Aorta (tissue), 5 donors: ENCODE measurements around the gene PRSS53. TPM values are rescaled to one million over a fixed set of nuclear protein-coding genes. Genes with fewer than 3 reads are reported as not detected.

Experiments used
- ATAC-seq: fragments of 200-7000 bp; cut with Tn5 transposase; one replicate; pipeline ENCODE4 v1.9.1; 2022; ENCODE audit warnings: moderate library complexity; ENCODE audit not compliant: low FRiP score
- DNase-seq, 2 donors: peaks; one replicate each; pipeline ENCODE4 v3.0.0-alpha.2; 2020
- H3K27ac ChIP-seq, 2 donors: one replicate each; pipeline ENCODE4 v1.5.1; 2013; ENCODE audit warnings: low read length in 2 of 2, mild to moderate bottlenecking in 2 of 2, moderate library complexity in 2 of 2, control low read depth in 1 of 2, inconsistent platforms in 1 of 2, low read depth in 1 of 2
- H3K27me3 ChIP-seq, 2 donors: one replicate each; pipeline ENCODE4 v1.6.1; 2013; ENCODE audit warnings: control low read depth in 1 of 2, low read length in 1 of 2, mild to moderate bottlenecking in 1 of 2, moderate library complexity in 1 of 2; ENCODE audit not compliant: insufficient read depth in 2 of 2, control insufficient read depth in 1 of 2
- H3K36me3 ChIP-seq, 2 donors: one replicate each; pipeline ENCODE4 v1.6.1; 2013; ENCODE audit warnings: control low read depth in 1 of 2, low read length in 1 of 2, mild to moderate bottlenecking in 1 of 2; ENCODE audit not compliant: insufficient read depth in 2 of 2, control insufficient read depth in 1 of 2
- H3K4me1 ChIP-seq, 2 donors: one replicate each; pipeline ENCODE4 v1.6.1; 2013; ENCODE audit warnings: low read length in 2 of 2, control low read depth in 1 of 2, mild to moderate bottlenecking in 1 of 2, moderate library complexity in 1 of 2; ENCODE audit not compliant: insufficient read depth in 2 of 2, control insufficient read depth in 1 of 2
- H3K4me3 ChIP-seq, 2 donors: one replicate each; pipeline ENCODE4 v1.5.1; 2013; ENCODE audit warnings: low read length in 2 of 2, control low read depth in 1 of 2, mild to moderate bottlenecking in 1 of 2
- H3K9me3 ChIP-seq: one replicate; pipeline ENCODE4 v1.6.1; 2013; ENCODE audit warnings: mild to moderate bottlenecking, low read length; ENCODE audit not compliant: control insufficient read depth
- WGBS, 2 donors: extraction: QIAGEN DNeasy Blood & Tissue Kit; methylation state at CpG; one replicate each; pipeline ENCODE4 v1.1.7; 2013; 5-methylcytosine and 5-hydroxymethylcytosine counted together
- intact Hi-C, 2 donors: fragments of 100-400 bp; cut with DNase I; formaldehyde crosslinking; loops; one replicate each; pipeline versions ENCODE4 v1.14.2 to v1.15.0; 2022
- polyA plus RNA-seq, 2 donors: library from polyadenylated mRNA; stranded (reverse); fragments of 200-250 nt; gene quantifications; one replicate each; pipeline ENCODE4 v1.2.3, GENCODE V29; 2013
- total RNA-seq, 2 donors: library from RNA; stranded (reverse); fragmentation: NEBNext Ultra II Directional; extraction: Animal tissue kit (Norgen Biotek cat#: 25700); gene quantifications; one replicate each; pipeline ENCODE4 v1.2.1, GENCODE V29; 2021
- donor health status: healthy with polysubstance abuse.
- donor health status: Bipolar disorder and iron deficiency.
- donor health status: DM: no; HTN: no; CAD: no.
- donor health status: DM: no; HTN: no; CAD: no.
- donor health status: DM: yes; HTN: yes; CAD: no.

The PRSS53 gene
- total and polyA plus RNA-seq, 4 donors: 2.4 to 12.9 (median 4.8) TPM

- H3K27me3 ChIP-seq: no peaks in the 10 kb centered on the region
- intact Hi-C loops: loop anchor here in 1 of 2 donors (10.0 kb wide), 2 partner anchors 93 to 123 kb away; partner anchors contain the start of genes HSD3B7 and SETD1A
- no peaks in the 10 kb centered on the region for H3K9me3 ChIP-seq
- H3K27ac ChIP-seq: no peak overlapping the region
- WGBS, 2 donors: 94% methylated on average over 30 of the region's 30 CpGs
- no peak for DNase-seq
- ATAC-seq: no peak
- H3K4me1 ChIP-seq: no peaks in the 10 kb centered on the region
- H3K4me3 ChIP-seq: no peak overlapping the region
- H3K36me3 ChIP-seq: peaks cover 0 to 3% of the 10 kb centered on the region in 2 donors
These were observed 10.9 kb downstream of the PRSS53 start for GRCh38 chr16:31077592-31078396.

GRCh38 chr16:31077024-31077423, 11.7 kb downstream of the PRSS53 start:
- H3K36me3 ChIP-seq: peaks cover 0 to 3% of the 10 kb centered on the region in 2 donors
- ATAC-seq: no peak
- peaks cover 0 to 3% of the 10 kb centered on the region in 2 donors for H3K4me1 ChIP-seq
- H3K4me3 ChIP-seq: no peak overlapping the region
- intact Hi-C loops: loop anchor here in 1 of 2 donors (10.0 kb wide), 2 partner anchors 92 to 122 kb away; partner anchors contain the start of genes HSD3B7 and SETD1A
- no peak overlapping the region for H3K27ac ChIP-seq
- no peak for DNase-seq
- WGBS, 2 donors: 95 to 96% methylated on average over 13 of the region's 13 CpGs
- H3K9me3 ChIP-seq: no peaks in the 10 kb centered on the region
- H3K27me3 ChIP-seq: no peaks in the 10 kb centered on the region

- DNase-seq: no peak
- Histone ChIP-seq H3K36me3 (peaks cover 0 to 3% of the 10 kb centered on the region in 2 donors), H3K27ac (no peak overlapping the region), H3K27me3 (no peaks in the 10 kb centered on the region), H3K4me3 (no peak overlapping the region), H3K4me1 (peaks cover 0 to 3% of the 10 kb centered on the region in 2 donors), H3K9me3 (no peaks in the 10 kb centered on the region)
- 68 to 74% methylated on average over 15 to 16 of the region's 16 CpGs for WGBS, 2 donors
- intact Hi-C loops: loop anchor here in 1 of 2 donors (10.0 kb wide), 2 partner anchors 92 to 122 kb away; partner anchors contain the start of genes HSD3B7 and SETD1A
- ATAC-seq: no peak
These were observed 12.4 kb downstream of the PRSS53 start for GRCh38 chr16:31076319-31076718.

GRCh38 chr16:31074814-31075183, 13.9 kb downstream of the PRSS53 start:
- Histone ChIP-seq H3K27me3 (no peaks in the 10 kb centered on the region), H3K4me3 (peak overlapping the region; percentile 52 to 73), H3K9me3 (no peaks in the 10 kb centered on the region), H3K27ac (peak overlapping the region in 1 of 2 donors; percentile 86), H3K36me3 (no peaks in the 10 kb centered on the region), H3K4me1 (peaks cover 0 to 3% of the 10 kb centered on the region in 2 donors)
- intact Hi-C loops: loop anchor here (1.0 to 10.0 kb wide), 6 partner anchors 42 to 388 kb away; partner anchors contain the start of genes HSD3B7 (in 1 of the 2), KAT8 (in 1 of the 2), SETD1A (in 1 of the 2) and STX4 (in 1 of the 2)
- 0% methylated on average over 7 of the region's 7 CpGs for WGBS, 2 donors
- DNase-seq: no peak
- ATAC-seq: no peak

- Histone ChIP-seq H3K27ac (peak within 1 kb of the TSS; percentile 20 to 97), H3K9me3 (no peaks in the 10 kb centered on the region), H3K4me3 (peak within 1 kb of the TSS; percentile 84 to 97), H3K36me3 (no peaks in the 10 kb centered on the region), H3K4me1 (peaks cover 0 to 3% of the 10 kb centered on the region in 2 donors), H3K27me3 (no peaks in the 10 kb centered on the region)
- ATAC-seq (peak; percentile 96), DNase-seq (peak; percentile 99)
- 0 to 1% methylated on average over 48 of the region's 48 CpGs for WGBS, 2 donors
- intact Hi-C loops: loop anchor here (1.0 to 10.0 kb wide), 7 partner anchors 39 to 388 kb away; partner anchors contain the start of genes HSD3B7 (in 1 of the 2), KAT8 (in 1 of the 2), SETD1A (in 1 of the 2) and STX4 (in 1 of the 2)
These were observed 14.6 kb downstream of the PRSS53 start, which contains the start of the genes ZNF646 and ZNF668 for GRCh38 chr16:31073970-31074813. TSS of gene ZNF646 (plus strand) at chr16:31074422. CDS start at chr16:31076325, 1,903 bp downstream. TSS of gene ZNF668 (minus strand) at chr16:31074240. CDS start at chr16:31064459, 9,781 bp downstream.

- no peaks in the 10 kb centered on the region for H3K27me3 ChIP-seq
- H3K9me3 ChIP-seq: no peaks in the 10 kb centered on the region
- intact Hi-C loops: loop anchor here (2.0 to 10.0 kb wide), 6 partner anchors 39 to 389 kb away; partner anchors contain the start of genes HSD3B7 (in 1 of the 2), SETD1A (in 1 of the 2) and STX4 (in 1 of the 2)
- DNase-seq (peak; percentile 96 to 97), ATAC-seq (peak; percentile 94)
- H3K27ac ChIP-seq: peak overlapping the region in 1 of 2 donors; percentile 97
- H3K4me1 ChIP-seq: peaks cover 0 to 3% of the 10 kb centered on the region in 2 donors
- 0% methylated on average over 75 to 83 of the region's 83 CpGs for whole genome bisulfite sequencing, 2 donors
- H3K4me3 ChIP-seq: peak overlapping the region; percentile 84 to 97
- no peaks in the 10 kb centered on the region for H3K36me3 ChIP-seq
These were observed 15.4 kb downstream of the PRSS53 start for GRCh38 chr16:31073142-31073969.

GRCh38 chr16:31072540-31073141, 16.1 kb downstream of the PRSS53 start:
- Histone ChIP-seq H3K36me3 (no peaks in the 10 kb centered on the region), H3K27ac (peak overlapping the region in 1 of 2 donors; percentile 41), H3K4me3 (peak overlapping the region; percentile 84 to 97), H3K27me3 (no peaks in the 10 kb centered on the region), H3K9me3 (no peaks in the 10 kb centered on the region), H3K4me1 (peaks cover 0 to 3% of the 10 kb centered on the region in 2 donors)
- WGBS, 2 donors: 1% methylated on average over 27 of the region's 27 CpGs
- DNase-seq (no peak), ATAC-seq (no peak)
- intact Hi-C loops: loop anchor here (2.0 to 10.0 kb wide), 6 partner anchors 38 to 390 kb away; partner anchors contain the start of genes HSD3B7 (in 1 of the 2), SETD1A (in 1 of the 2) and STX4 (in 1 of the 2)
